ENCODE measurements around the gene EXT2. TPM values are rescaled to one million over a fixed set of nuclear protein-coding genes. Genes with fewer than 3 reads are reported as not detected.

EXT2 gene
- polyA plus RNA-seq, 1 of the 3 experiments (the other 2 are of a cell fraction), result 92.9 TPM

DNA sequence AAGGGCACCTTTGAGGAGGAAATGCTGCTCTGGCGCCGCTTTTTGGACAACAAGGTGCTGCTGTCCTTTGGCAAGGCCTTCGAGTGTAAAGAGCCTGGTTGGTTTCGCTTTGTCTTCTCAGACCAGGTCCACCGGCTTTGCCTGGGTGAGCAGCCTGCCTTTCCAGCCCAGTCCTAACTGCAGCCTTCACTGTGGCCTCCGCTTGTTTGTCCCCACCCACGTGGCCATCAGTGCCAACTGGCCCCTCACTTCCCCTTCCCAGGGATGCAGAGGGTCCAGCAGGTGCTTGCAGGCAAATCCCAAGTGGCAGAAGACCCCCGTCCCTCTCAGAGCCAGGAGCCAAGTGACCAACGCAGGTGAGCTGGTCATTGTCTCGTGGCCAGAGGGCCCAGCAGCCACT lies 12.0 kb upstream of the EXT2 start:
- Histone ChIP-seq H3K9ac (no peak overlapping the region), H2AFZ (ENCODE audit: low read depth) (no peak overlapping the region), H3K4me2 (no peak overlapping the region), H3K4me1 (ENCODE audit: control insufficient read depth in 1 of 2, insufficient read depth in 2 of 2, low read depth in 1 of 2, low read length in 1 of 2) (no peaks in the 10 kb centered on the region), H3K27me3 (ENCODE audit: insufficient read depth) (no peaks in the 10 kb centered on the region), H3K27ac (ENCODE audit: low read depth in 2 of 2, low read length in 1 of 2) (no peak overlapping the region), H3K9me2 (no peaks in the 10 kb centered on the region), H3F3A (replicated peaks; ENCODE audit: insufficient read depth) (no peaks in the 10 kb centered on the region), H3K4me3 (ENCODE audit: low read depth in 2 of 2, low read length in 1 of 2) (no peak overlapping the region), H3K9me3 (no peaks in the 10 kb centered on the region), H4K20me1 (ENCODE audit: insufficient read depth) (no peaks in the 10 kb centered on the region), H3K79me2 (ENCODE audit: insufficient read depth) (no peaks in the 10 kb centered on the region), H3K36me3 (replicated peaks in 1 of 2; ENCODE audit: control insufficient read depth in 1 of 2, insufficient read depth in 2 of 2, low read length in 1 of 2) (no peaks in the 10 kb centered on the region)
- ChIA-PET CTCF (interaction anchor here (3.2 to 3.8 kb wide), 2 partner anchors 11 kb away, joined by 22 to 27 read pairs; partner anchors contain the start of gene EXT2), POLR2A (no interaction called here)
- no peak for DNase-seq
- TF ChIP-seq NRF1 (IDR thresholded peaks at IDR 0.05; ENCODE audit: low read depth, low read length) (no peak), SIN3A (IDR thresholded peaks at IDR 0.05; ENCODE audit: borderline replicate concordance, low read depth, low read length) (no peak), RCOR1 (IDR thresholded peaks at IDR 0.05; ENCODE audit: low read length) (no peak), TCF12 (IDR thresholded peaks at IDR 0.05) (no peak), NFIC (IDR thresholded peaks at IDR 0.05; ENCODE audit: borderline replicate concordance) (no peak), ELF1 (IDR thresholded peaks at IDR 0.05) (no peak), EZH2phosphoT487 (IDR thresholded peaks at IDR 0.05; ENCODE audit: borderline replicate concordance, low read depth) (no peak), CHD2 (IDR thresholded peaks at IDR 0.05; ENCODE audit: low read length, partially characterized antibody) (no peak), SMC3 (IDR thresholded peaks at IDR 0.05; ENCODE audit: low read depth, low read length) (no peak), TEAD4 (IDR thresholded peaks at IDR 0.05; ENCODE audit: borderline replicate concordance, insufficient read depth) (no peak)
- TF ChIP-seq, protein P1, sequence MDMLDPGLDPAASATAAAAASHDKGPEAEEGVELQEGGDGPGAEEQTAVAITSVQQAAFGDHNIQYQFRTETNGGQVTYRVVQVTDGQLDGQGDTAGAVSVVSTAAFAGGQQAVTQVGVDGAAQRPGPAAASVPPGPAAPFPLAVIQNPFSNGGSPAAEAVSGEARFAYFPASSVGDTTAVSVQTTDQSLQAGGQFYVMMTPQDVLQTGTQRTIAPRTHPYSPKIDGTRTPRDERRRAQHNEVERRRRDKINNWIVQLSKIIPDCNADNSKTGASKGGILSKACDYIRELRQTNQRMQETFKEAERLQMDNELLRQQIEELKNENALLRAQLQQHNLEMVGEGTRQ (IDR thresholded peaks at IDR 0.05; ENCODE audit: borderline replicate concordance, low read depth, low read length), result no peak
- TF ChIP-seq, protein P2, sequence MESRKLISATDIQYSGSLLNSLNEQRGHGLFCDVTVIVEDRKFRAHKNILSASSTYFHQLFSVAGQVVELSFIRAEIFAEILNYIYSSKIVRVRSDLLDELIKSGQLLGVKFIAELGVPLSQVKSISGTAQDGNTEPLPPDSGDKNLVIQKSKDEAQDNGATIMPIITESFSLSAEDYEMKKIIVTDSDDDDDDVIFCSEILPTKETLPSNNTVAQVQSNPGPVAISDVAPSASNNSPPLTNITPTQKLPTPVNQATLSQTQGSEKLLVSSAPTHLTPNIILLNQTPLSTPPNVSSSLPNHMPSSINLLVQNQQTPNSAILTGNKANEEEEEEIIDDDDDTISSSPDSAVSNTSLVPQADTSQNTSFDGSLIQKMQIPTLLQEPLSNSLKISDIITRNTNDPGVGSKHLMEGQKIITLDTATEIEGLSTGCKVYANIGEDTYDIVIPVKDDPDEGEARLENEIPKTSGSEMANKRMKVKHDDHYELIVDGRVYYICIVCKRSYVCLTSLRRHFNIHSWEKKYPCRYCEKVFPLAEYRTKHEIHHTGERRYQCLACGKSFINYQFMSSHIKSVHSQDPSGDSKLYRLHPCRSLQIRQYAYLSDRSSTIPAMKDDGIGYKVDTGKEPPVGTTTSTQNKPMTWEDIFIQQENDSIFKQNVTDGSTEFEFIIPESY (IDR thresholded peaks at IDR 0.05; ENCODE audit: borderline replicate concordance, low read depth), result no peak
- TF ChIP-seq, protein P3, sequence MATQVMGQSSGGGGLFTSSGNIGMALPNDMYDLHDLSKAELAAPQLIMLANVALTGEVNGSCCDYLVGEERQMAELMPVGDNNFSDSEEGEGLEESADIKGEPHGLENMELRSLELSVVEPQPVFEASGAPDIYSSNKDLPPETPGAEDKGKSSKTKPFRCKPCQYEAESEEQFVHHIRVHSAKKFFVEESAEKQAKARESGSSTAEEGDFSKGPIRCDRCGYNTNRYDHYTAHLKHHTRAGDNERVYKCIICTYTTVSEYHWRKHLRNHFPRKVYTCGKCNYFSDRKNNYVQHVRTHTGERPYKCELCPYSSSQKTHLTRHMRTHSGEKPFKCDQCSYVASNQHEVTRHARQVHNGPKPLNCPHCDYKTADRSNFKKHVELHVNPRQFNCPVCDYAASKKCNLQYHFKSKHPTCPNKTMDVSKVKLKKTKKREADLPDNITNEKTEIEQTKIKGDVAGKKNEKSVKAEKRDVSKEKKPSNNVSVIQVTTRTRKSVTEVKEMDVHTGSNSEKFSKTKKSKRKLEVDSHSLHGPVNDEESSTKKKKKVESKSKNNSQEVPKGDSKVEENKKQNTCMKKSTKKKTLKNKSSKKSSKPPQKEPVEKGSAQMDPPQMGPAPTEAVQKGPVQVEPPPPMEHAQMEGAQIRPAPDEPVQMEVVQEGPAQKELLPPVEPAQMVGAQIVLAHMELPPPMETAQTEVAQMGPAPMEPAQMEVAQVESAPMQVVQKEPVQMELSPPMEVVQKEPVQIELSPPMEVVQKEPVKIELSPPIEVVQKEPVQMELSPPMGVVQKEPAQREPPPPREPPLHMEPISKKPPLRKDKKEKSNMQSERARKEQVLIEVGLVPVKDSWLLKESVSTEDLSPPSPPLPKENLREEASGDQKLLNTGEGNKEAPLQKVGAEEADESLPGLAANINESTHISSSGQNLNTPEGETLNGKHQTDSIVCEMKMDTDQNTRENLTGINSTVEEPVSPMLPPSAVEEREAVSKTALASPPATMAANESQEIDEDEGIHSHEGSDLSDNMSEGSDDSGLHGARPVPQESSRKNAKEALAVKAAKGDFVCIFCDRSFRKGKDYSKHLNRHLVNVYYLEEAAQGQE (IDR thresholded peaks at IDR 0.05; ENCODE audit: low read depth, low read length), result no peak
- TF ChIP-seq, protein P4, sequence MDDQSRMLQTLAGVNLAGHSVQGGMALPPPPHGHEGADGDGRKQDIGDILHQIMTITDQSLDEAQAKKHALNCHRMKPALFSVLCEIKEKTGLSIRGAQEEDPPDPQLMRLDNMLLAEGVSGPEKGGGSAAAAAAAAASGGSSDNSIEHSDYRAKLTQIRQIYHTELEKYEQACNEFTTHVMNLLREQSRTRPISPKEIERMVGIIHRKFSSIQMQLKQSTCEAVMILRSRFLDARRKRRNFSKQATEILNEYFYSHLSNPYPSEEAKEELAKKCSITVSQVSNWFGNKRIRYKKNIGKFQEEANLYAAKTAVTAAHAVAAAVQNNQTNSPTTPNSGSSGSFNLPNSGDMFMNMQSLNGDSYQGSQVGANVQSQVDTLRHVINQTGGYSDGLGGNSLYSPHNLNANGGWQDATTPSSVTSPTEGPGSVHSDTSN (IDR thresholded peaks at IDR 0.05), result no peak
- 73% methylated on average over 5 of the region's 10 CpGs for WGBS (ENCODE audit: low lambda C conversion rate)
